ENCODE measurements around the gene LAD1.
A peak's percentile ranks its signal among the peaks of the same experiment; 100 is the strongest.

LAD1 gene

GRCh38 chr1:201399018-201399351 lies at the start of gene LAD1:
LAD1 (minus strand) TSS chr1:201399324; CDS start chr1:201399306, 18 bp downstream.
- DNase-seq (ENCODE audit: low read depth in 2 of 2, low spot score in 1 of 2) = no peak

- DNase-seq (ENCODE audit: low read depth in 2 of 2, low spot score in 1 of 2) = peak; percentile 12 to 20
Measured at GRCh38 chr1:201447903-201448871, 49.1 kb upstream of the LAD1 start.

- no peak for DNase-seq (ENCODE audit: low read depth in 2 of 2, low spot score in 1 of 2)
Measured at GRCh38 chr1:201445310-201445709, 46.2 kb upstream of the LAD1 start.

DNA sequence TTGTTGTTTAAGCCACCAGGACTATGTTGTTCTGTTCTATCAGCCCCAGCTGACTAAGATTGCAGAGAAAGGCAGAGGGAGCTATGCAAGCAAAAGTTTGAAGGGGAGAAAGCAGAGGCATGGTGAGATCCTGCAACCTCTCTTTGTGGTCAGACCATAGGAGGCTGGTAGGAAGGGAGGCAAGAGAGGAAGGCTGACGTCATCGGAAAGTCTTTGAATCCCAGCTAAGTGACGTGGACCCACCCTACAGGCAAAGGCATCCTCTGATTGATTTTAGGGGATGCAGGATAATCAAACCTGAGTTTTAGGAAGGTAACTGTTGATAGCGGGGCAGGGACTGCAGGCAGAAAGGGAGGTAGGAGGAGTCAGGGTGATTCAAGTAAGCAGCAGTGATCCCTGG lies 45.7 kb upstream of the LAD1 start:
- no peak for DNase-seq (ENCODE audit: low read depth in 2 of 2, low spot score in 1 of 2)

GRCh38 chr1:201443747-201444146 lies 44.6 kb upstream of the LAD1 start:
- no peak for DNase-seq (ENCODE audit: low read depth in 2 of 2, low spot score in 1 of 2)

GRCh38 chr1:201436969-201437368 lies 37.8 kb upstream of the LAD1 start:
- DNase-seq (ENCODE audit: low read depth in 2 of 2, low spot score in 1 of 2) = no peak

- no peak for DNase-seq (ENCODE audit: low read depth in 2 of 2, low spot score in 1 of 2)
Measured at GRCh38 chr1:201436393-201436792, 37.3 kb upstream of the LAD1 start.

- no peak for DNase-seq (ENCODE audit: low read depth in 2 of 2, low spot score in 1 of 2)
Measured at GRCh38 chr1:201434266-201434665, 35.1 kb upstream of the LAD1 start.

GRCh38 chr1:201433609-201434008 lies 34.5 kb upstream of the LAD1 start:
- DNase-seq (ENCODE audit: low read depth in 2 of 2, low spot score in 1 of 2) = no peak

- no peak for DNase-seq (ENCODE audit: low read depth in 2 of 2, low spot score in 1 of 2)
Measured at GRCh38 chr1:201430776-201431175, 31.7 kb upstream of the LAD1 start.

DNA sequence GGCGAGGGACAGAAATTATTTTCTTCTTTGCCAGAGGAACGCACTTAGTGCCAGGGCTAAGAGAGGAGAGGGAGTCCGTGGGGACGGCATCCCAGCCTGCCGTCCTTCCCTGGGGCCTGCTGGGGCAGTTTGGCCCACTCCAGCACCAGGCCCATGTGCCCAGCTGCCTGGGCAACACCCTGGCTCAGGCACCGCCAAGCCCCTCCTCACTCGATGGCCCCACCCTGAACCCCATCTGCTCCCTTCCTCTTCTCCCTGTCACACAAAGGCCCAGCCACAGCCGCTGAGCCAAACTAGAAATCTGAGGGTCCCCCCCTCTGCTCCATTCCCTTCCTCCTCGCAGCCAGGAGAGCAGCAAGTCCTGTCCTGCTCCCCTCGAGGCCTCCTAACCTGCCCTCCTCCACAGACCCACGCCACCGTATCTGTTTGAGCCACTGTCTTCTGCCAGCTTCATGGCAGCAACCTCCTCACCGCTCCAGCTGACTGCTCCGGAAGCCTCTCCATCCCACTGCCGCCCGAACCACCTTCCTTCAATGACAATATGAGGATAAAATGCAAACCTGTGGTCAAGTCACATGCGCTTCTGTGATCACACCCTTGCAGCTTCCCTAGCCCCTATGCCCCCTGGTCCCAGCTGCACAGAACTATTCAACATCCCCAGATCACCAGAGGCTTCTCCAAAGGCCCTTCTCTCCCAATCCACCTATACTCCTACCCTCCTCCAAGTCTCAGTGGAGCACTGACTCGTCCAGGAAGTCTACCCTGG lies 30.8 kb upstream of the LAD1 start:
- DNase-seq (ENCODE audit: low read depth in 2 of 2, low spot score in 1 of 2) = no peak

DNA sequence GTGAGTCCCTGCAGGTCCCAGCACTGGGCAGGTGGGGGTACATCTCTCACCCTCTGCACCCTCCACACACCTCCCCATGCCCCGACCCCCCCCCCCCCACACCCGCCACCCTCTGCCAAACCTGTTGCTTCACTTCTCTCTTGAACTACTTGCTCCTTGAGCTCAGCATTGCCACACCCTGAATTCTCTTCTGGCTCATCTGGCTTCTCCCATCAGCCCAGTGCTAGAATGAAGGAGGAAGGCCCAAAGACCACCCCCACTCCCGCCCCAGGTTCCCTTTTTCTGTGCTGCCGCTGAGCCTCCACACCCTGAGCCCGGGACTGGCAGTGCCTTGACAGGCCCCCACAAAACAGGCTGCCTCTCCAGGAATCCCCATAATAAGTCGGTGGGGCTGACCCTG lies 28.8 kb upstream of the LAD1 start:
- DNase-seq (ENCODE audit: low read depth in 2 of 2, low spot score in 1 of 2) = no peak

GRCh38 chr1:201426479-201427310 lies 27.6 kb upstream of the LAD1 start:
- DNase-seq (ENCODE audit: low read depth in 2 of 2, low spot score in 1 of 2) = no peak

DNA sequence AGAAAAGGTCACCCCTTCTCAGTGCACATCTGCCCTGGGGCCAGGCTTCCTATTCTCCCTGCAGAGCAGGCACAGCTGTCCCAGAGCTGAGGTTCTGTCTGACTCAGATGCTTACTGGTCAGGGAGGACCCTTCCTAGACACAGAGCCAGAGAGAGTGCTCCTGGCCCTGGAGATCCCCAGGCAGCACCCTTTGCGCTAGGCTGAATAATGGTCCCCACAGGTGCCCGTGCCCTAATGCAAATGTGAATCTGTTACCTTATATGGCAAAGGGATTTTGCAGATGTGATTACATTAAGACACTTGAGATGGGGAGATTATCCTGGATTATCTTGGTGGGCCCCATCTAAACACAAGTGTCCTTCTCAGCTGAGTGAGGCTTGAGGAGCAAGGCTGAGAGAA lies 25.0 kb upstream of the LAD1 start:
- no peak for DNase-seq (ENCODE audit: low read depth in 2 of 2, low spot score in 1 of 2)

- DNase-seq (ENCODE audit: low read depth in 2 of 2, low spot score in 1 of 2) = no peak
Measured at GRCh38 chr1:201423655-201424054, 24.5 kb upstream of the LAD1 start.

- DNase-seq (ENCODE audit: low read depth in 2 of 2, low spot score in 1 of 2) = no peak
Measured at GRCh38 chr1:201422436-201423030, 23.4 kb upstream of the LAD1 start.

DNA sequence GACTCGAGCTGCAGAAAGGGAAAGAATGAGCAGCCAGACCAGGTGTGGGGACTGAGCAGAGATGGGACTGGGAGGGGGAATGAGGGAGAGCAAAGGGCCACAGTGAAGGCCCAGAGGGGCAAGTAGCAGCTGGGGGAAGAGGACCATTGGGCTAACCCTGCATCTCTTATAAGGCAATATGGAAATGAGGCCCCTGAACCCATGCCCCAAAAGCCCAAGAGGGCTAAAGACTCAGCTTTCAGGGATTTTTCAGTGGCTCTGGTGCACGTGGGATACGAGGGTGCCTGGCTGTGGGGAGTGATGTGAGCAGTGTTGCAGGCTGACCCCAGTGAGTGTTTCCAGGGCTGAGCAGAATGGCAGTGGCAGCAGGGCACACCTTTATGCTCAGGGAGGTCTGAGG lies 22.9 kb upstream of the LAD1 start:
- no peak for DNase-seq (ENCODE audit: low read depth in 2 of 2, low spot score in 1 of 2)

DNA sequence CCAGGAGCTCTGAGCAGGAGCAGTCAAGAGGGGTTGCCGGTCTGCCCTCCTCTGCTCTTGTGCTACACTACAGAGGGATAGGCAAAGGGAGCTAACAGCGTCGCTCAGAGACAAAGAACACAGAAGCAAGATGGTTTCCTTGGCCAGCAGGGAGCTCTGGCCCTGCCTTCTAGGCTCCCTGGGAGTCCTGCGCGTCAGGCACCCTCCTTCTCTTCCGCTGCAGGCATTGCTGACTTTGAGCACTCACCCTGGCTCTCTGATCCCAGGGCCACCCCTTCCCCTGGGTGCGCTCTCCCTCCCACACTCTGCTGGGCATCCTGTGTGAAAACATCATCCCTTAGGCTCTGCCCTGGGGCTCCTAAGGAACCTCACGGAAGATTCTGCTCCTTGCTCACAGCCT lies 21.9 kb upstream of the LAD1 start:
- no peak for DNase-seq (ENCODE audit: low read depth in 2 of 2, low spot score in 1 of 2)

- no peak for DNase-seq (ENCODE audit: low read depth in 2 of 2, low spot score in 1 of 2)
Measured at GRCh38 chr1:201420608-201421002, 21.5 kb upstream of the LAD1 start.

- no peak for DNase-seq (ENCODE audit: low read depth in 2 of 2, low spot score in 1 of 2)
Measured at GRCh38 chr1:201419746-201420607, 20.9 kb upstream of the LAD1 start.
